ENCODE measurements around the gene CNGA4.
"Not testable (repeated sequence)": the region's sequence is repeated elsewhere in the genome, so short reads cannot be mapped to it uniquely, and the experiment has no call there.

CNGA4 gene

GRCh38 chr11:6270584-6271246, 31.8 kb downstream of the CNGA4 start:
- DNase-seq = no peak

- no peak for DNase-seq
These were observed 32.7 kb downstream of the CNGA4 start for GRCh38 chr11:6271598-6271997.

DNA sequence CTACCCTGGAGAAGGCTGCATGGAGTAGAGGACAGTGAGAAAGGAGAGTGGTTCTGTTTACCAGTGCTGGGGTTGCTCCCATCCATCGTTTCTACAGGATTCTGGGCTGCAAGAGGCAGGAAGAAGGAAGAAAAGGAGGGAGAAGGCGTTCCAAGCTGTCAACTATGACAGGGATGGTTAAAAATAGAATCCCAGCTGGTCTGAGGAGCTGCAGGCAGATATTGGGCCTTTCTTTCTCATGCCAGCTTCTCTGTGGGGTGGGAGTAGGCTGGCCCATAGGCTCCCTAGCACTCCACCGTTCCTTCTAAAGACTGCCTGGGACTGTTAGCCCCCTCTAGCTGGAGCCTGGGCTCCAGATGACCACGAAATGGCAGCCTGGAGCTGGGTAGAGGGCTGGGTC, 34.3 kb downstream of the CNGA4 start:
- DNase-seq = no peak

DNA sequence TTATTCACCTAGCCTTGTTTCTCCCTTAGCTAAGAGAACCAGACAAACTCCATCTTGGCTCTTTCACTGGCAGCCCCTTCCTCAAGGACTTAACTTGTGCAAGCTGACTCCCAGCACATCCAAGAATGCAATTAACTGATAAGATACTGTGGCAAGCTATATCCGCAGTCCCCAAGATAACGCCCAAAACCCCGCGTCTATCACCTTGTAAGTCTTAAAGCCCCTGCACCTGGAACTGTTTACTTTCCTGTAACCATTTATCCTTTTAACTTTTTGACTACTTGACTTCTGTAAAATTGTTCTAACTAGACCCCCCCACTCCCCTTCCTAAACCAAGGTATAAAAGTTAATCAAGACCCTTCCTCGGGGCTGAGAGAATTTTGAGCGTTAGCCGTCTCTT, 41.9 kb downstream of the CNGA4 start:
- not testable (repeated sequence) for DNase-seq

DNA sequence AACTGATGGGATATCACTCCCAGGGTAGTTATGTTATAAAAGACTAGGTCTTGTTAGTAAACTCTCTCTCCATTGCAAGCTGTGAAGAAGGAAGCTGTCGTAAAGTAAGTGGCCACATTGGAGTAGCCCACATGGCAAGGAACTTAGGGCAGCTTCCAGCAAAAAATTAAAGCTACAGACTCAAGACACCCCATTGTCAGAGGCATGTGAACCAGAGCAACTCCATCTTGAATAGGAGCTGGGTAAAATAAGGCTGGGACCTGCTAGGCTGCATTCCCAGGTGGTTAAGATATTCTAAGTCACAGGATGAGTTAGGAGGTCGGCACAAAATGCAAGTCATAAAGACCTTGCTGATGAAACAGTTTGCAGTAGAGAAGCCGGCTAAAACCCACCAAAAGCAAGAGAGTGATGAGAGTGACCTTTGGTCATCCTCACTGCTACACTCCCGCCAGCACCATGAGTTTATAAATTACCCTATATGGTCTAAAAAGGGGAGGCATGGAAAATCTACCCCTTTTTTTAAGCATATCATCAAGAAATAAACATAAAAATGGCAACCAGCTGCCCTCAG, 44.6 kb downstream of the CNGA4 start:
- no peak for DNase-seq

DNA sequence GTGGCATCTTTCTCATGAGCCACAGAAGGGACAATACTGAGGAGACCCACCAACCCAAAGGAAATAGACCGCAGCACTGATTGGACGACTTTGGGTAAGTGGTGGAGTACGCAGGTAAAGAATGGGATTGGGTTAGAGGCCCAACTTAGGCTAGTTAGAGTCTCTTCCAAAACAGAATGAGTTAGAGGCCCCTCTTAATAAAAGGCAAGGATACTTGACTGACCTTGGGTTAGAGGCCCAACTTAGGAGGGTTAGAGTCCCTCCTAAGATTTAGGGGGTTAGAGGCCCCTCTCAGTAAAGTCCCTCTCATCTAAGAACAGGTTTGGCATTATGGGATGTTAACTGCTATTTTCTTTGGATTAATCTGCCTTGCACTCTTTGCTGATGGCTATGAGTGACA, 45.4 kb downstream of the CNGA4 start:
- no peak for DNase-seq

GRCh38 chr11:6285019-6285418, 46.1 kb downstream of the CNGA4 start:
- DNase-seq = no peak

Measured in CD4-positive, alpha-beta T cell treated with Interleukin-17A for 1 hour (primary cell).